Ishikawa (cell line): ENCODE data around the gene C5AR2.

Experiments
- FOXM1 ChIP-seq: IDR thresholded peaks from 2 replicates; pipeline ENCODE4 v1.6.1; 2012; ENCODE audit warnings: low read depth, borderline replicate concordance
- TEAD4 ChIP-seq: IDR thresholded peaks from 2 replicates; pipeline ENCODE4 v1.6.1; 2012

- no peak for TF ChIP-seq TEAD4
- no peak for TF ChIP-seq FOXM1
Observed at GRCh38 chr19:47380559-47380958, 48.6 kb downstream of the C5AR2 start.
